Activated T-cell treated with anti-CD3 and anti-CD28 coated beads, Interleukin-2, amount 50 U/mL, for 48 hours (primary cell): Measurements from ENCODE around the gene VAPB.

ENCODE experiments used
- DNase-seq, 2 experiments: peaks; one replicate each; pipeline ENCODE4 v3.0.0-alpha.2; 2020

VAPB gene

GRCh38 chr20:58486207-58486606 lies 97.2 kb downstream of the VAPB start:
- DNase-seq: no peak

GRCh38 chr20:58492074-58492718 lies 103.2 kb downstream of the VAPB start:
- no peak for DNase-seq

- no peak for DNase-seq
Measured at GRCh38 chr20:58492795-58493524, 103.9 kb downstream of the VAPB start.

- no peak for DNase-seq
Measured at GRCh38 chr20:58494923-58495622, 106.0 kb downstream of the VAPB start.

- no peak for DNase-seq
Measured at GRCh38 chr20:58495623-58496428, 106.8 kb downstream of the VAPB start.

GRCh38 chr20:58496429-58496769 lies 107.4 kb downstream of the VAPB start:
- no peak for DNase-seq

GRCh38 chr20:58497076-58497641 lies 108.1 kb downstream of the VAPB start:
- DNase-seq: no peak

GRCh38 chr20:58497724-58498469 lies 108.9 kb downstream of the VAPB start:
- DNase-seq: no peak

GRCh38 chr20:58498470-58499068 lies 109.5 kb downstream of the VAPB start:
- DNase-seq: no peak

GRCh38 chr20:58500256-58500655 lies 111.2 kb downstream of the VAPB start:
- DNase-seq: no peak
